PC-3 (cell line): Measurements from ENCODE around the gene NEDD4.

ENCODE experiments used
- EZH2 ChIP-seq: fragments of 300-600 bp; sonication (generic); IDR thresholded peaks from one replicate; pipeline ENCODE4 v1.6.1; 2017; ENCODE audit warnings: antibody characterized with exemption, mild to moderate bottlenecking, low read length; ENCODE audit not compliant: unreplicated experiment
- EZH2phosphoT487 ChIP-seq: fragments of 300-600 bp; sonication (generic); IDR thresholded peaks from 2 replicates; pipeline ENCODE4 v1.6.1; 2018; ENCODE audit warnings: mild to moderate bottlenecking, antibody characterized with exemption, low read length, borderline replicate concordance
- TF ChIP-seq, protein P1 (sequence below): fragments of 300-600 bp; sonication (generic); conservative IDR thresholded peaks from 2 replicates; pipeline ENCODE4 v1.5.1; 2017; ENCODE audit warnings: antibody characterized with exemption, low read depth, mild to moderate bottlenecking, low read length

DNA sequence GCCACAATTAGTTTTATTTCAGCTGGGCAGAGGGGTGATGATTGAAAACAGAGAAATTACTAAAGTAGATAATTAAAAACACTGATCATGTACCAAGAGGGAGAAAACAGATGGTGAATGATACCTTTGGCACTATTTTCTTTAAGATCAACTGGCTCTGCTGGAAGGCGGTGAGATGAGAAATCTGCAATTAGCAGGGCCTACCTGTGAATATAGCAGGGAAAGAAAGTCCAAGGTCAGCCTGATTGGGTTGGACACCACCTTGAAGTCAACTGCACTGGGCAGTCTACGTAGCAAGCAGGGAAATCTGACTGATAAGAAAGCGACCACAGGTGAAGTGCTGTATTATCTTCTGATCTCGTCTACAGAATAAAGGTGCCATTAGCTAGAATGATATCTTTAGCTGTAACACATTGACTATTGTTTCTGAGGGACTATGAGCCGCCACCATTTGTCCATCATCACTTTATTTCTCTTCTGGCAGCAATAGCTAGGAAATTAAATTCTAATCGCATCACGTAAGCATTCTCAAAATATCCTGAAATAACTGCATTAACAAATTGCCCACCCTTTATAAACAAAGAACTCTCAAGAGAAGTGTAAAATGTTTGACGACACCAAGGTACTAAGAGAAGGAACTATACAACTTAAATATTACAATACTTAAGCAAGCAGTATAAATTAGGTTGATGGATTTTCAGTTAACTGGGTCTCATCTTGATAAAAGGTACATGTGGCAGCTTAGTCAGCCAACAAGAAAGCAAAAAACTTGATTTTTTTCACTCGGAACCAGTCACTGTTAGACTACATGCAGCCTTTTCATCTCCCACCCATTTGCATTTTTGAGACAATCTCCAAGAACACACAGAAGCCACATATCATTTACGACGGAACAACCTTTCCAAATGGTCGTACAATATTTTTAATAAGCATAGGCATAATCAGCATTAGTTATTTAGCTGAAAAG lies 1.3 kb downstream of the NEDD4 start:
- TF ChIP-seq, protein P1, sequence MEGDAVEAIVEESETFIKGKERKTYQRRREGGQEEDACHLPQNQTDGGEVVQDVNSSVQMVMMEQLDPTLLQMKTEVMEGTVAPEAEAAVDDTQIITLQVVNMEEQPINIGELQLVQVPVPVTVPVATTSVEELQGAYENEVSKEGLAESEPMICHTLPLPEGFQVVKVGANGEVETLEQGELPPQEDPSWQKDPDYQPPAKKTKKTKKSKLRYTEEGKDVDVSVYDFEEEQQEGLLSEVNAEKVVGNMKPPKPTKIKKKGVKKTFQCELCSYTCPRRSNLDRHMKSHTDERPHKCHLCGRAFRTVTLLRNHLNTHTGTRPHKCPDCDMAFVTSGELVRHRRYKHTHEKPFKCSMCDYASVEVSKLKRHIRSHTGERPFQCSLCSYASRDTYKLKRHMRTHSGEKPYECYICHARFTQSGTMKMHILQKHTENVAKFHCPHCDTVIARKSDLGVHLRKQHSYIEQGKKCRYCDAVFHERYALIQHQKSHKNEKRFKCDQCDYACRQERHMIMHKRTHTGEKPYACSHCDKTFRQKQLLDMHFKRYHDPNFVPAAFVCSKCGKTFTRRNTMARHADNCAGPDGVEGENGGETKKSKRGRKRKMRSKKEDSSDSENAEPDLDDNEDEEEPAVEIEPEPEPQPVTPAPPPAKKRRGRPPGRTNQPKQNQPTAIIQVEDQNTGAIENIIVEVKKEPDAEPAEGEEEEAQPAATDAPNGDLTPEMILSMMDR = no peak
- TF ChIP-seq EZH2 (no peak), EZH2phosphoT487 (no peak)
